ENCODE measurements around the gene GPR179. TPM values are rescaled to one million over a fixed set of nuclear protein-coding genes. Genes with fewer than 3 reads are reported as not detected.

Gene GPR179
- total RNA-seq, 1 experiment from 2014 or later, result 0.09 TPM

DNA sequence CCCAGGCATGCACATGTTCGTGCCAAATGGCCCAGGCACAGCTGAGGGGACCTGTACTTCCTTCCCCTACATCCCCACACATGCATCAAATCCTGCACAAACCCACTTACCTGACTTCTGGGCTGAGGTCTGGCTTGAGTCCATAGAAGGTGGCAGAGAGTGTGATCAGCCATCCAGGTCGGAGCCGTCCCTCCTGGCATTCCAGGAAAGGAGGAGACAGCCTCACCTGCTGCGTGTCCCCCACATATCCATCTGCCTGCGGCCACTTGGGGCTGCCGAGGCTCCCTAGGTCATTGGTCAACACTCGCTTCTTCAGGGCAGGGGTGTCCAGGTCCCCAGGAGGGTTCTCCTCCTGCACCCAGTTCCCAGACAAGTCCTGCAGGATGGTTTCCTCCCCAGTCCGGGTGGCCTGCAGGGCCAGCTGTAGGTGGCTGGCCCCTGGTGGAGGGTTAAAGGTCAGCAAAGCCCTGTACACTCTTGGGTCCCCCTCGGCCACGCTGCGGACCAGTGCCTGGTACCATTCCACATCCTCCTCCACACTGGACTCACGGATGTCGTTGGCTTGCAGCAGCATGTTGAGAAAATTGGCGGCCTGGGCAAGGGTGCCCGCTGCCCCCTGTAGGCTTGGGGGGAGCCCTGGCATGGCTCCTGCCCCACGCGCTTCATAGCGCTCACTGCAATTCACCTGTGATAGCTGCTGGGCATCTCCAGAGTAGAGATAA is 709 bp downstream of the GPR179 start:
- Mint-ChIP-seq H3K36me3 (no peaks in the 10 kb centered on the region), H3K4me1 (peaks cover 16% of the 10 kb centered on the region), H3K27ac (no peak overlapping the region), H3K4me3 (no peak overlapping the region), H3K27me3 (ENCODE audit: low read depth) (no peaks in the 10 kb centered on the region), H3K9me3 (no peaks in the 10 kb centered on the region)
- DNase-seq (ENCODE audit: low spot score), result no peak
- CTCF ChIA-PET, result interaction anchor here (1.9 to 10.5 kb wide), 4 partner anchors 8 to 72 kb away, joined by 6 to 221 read pairs (median 16); partner anchors contain the start of gene SOCS7
- POLR2A ChIA-PET, result no interaction called here
- TF ChIP-seq ZNF317 (CRISPR knock-in tag; IDR thresholded peaks at IDR 0.05; ENCODE audit: borderline replicate concordance, low read depth) (no peak), GRHL2 (CRISPR knock-in tag; IDR thresholded peaks at IDR 0.05; ENCODE audit: insufficient replicate concordance, severe bottlenecking) (no peak), SMAD4 (CRISPR knock-in tag; IDR thresholded peaks at IDR 0.05) (no peak), MXD4 (CRISPR knock-in tag; IDR thresholded peaks at IDR 0.05; ENCODE audit: borderline replicate concordance) (no peak)
- TF ChIP-seq, protein P1, sequence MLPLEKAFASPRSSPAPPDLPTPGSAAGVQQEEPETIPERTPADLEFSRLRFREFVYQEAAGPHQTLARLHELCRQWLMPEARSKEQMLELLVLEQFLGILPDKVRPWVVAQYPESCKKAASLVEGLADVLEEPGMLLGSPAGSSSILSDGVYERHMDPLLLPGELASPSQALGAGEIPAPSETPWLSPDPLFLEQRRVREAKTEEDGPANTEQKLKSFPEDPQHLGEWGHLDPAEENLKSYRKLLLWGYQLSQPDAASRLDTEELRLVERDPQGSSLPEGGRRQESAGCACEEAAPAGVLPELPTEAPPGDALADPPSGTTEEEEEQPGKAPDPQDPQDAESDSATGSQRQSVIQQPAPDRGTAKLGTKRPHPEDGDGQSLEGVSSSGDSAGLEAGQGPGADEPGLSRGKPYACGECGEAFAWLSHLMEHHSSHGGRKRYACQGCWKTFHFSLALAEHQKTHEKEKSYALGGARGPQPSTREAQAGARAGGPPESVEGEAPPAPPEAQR (CRISPR knock-in tag; IDR thresholded peaks at IDR 0.05), result no peak
- TF ChIP-seq, protein P2, sequence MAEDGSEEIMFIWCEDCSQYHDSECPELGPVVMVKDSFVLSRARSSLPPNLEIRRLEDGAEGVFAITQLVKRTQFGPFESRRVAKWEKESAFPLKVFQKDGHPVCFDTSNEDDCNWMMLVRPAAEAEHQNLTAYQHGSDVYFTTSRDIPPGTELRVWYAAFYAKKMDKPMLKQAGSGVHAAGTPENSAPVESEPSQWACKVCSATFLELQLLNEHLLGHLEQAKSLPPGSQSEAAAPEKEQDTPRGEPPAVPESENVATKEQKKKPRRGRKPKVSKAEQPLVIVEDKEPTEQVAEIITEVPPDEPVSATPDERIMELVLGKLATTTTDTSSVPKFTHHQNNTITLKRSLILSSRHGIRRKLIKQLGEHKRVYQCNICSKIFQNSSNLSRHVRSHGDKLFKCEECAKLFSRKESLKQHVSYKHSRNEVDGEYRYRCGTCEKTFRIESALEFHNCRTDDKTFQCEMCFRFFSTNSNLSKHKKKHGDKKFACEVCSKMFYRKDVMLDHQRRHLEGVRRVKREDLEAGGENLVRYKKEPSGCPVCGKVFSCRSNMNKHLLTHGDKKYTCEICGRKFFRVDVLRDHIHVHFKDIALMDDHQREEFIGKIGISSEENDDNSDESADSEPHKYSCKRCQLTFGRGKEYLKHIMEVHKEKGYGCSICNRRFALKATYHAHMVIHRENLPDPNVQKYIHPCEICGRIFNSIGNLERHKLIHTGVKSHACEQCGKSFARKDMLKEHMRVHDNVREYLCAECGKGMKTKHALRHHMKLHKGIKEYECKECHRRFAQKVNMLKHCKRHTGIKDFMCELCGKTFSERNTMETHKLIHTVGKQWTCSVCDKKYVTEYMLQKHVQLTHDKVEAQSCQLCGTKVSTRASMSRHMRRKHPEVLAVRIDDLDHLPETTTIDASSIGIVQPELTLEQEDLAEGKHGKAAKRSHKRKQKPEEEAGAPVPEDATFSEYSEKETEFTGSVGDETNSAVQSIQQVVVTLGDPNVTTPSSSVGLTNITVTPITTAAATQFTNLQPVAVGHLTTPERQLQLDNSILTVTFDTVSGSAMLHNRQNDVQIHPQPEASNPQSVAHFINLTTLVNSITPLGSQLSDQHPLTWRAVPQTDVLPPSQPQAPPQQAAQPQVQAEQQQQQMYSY (CRISPR knock-in tag; IDR thresholded peaks at IDR 0.05), result no peak
- TF ChIP-seq, protein P3, sequence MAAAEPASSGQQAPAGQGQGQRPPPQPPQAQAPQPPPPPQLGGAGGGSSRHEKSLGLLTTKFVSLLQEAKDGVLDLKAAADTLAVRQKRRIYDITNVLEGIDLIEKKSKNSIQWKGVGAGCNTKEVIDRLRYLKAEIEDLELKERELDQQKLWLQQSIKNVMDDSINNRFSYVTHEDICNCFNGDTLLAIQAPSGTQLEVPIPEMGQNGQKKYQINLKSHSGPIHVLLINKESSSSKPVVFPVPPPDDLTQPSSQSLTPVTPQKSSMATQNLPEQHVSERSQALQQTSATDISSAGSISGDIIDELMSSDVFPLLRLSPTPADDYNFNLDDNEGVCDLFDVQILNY (CRISPR knock-in tag; IDR thresholded peaks at IDR 0.05), result no peak
- no peak for ATAC-seq

DNA sequence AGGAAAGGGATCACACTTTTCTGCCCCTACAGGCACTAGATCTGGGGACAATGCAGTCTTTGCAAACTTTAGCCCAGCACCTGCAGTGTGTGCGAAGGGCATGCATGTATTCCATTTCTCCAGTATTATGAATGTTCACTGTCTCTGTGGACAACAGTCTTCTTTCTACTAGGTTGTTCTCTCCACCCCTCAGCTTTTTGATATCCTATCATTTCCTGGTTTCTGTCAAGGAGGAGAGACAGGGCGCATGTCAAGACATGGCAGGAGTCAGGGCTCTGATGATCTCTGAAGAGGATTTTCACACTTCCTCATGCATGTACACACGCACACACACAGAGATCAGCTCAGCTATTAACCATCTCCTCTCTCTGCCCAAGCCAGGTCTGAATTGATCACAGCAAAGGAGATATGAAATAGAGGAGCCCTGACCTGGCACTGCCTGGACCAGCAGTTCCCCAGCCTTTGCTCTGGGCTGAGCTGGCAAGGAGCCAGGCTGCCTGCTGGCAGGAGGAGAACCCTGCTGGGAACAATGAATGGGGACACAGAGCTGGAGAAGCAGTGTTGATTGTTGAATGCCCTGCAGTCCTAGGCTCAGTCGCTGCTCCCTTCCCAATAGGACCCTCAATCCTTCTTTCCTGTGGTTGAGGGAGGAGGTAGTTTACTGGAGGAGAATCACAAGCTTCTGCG is 2.6 kb downstream of the GPR179 start:
- H3K27me3 Mint-ChIP-seq (ENCODE audit: low read depth), result no peaks in the 10 kb centered on the region; the same call in 1 of the 2 replicates
- peak; percentile 85 for ATAC-seq
- peak; percentile 29; the same call in 1 of the 2 replicates for TF ChIP-seq FOXK1 (CRISPR knock-in tag; IDR thresholded peaks at IDR 0.05)
- peak; percentile 71; the same call in 1 of the 2 replicates for TF ChIP-seq ZNF423 (CRISPR knock-in tag; IDR thresholded peaks at IDR 0.05)
- TF ChIP-seq RELA (CRISPR knock-in tag; IDR thresholded peaks at IDR 0.05; ENCODE audit: borderline replicate concordance), result no peak
- H3K36me3 Mint-ChIP-seq, result no peaks in the 10 kb centered on the region
- H3K4me1 Mint-ChIP-seq, result peaks cover 16% of the 10 kb centered on the region
- H3K4me3 Mint-ChIP-seq, result no peak overlapping the region
- ChIA-PET POLR2A (no interaction called here), CTCF (interaction anchor here (0.5 to 10.5 kb wide), 11 partner anchors 10 to 264 kb away, joined by 3 to 221 read pairs (median 4); partner anchors contain the start of gene SOCS7)
- H3K27ac Mint-ChIP-seq, result no peak overlapping the region
- H3K9me3 Mint-ChIP-seq, result no peaks in the 10 kb centered on the region
- peak; percentile 40 for DNase-seq (ENCODE audit: low spot score)

DNA sequence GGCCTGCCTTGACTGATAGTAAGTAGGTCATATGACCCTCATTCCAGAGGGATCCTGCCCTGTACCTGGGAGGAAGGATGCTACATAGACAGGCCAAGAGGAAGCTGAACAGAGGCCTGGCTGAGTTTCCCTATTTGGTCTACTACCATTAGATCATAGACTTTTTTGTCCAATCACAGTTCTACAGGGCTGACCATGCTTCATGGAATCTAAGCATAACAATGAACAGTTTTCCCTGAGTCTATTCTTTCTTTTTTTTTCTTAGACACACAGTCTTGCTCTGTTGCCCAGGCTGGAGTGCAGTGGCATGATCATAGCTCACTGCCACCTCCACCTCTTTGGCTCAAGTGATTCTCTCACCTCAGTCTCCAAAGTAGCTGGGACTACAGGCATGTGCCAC is 3.9 kb downstream of the GPR179 start:
- H3K4me1 Mint-ChIP-seq, result peaks cover 16% of the 10 kb centered on the region
- H3K27me3 Mint-ChIP-seq (ENCODE audit: low read depth), result no peaks in the 10 kb centered on the region; the same call in 1 of the 2 replicates
- ATAC-seq, result no peak
- no peak for DNase-seq (ENCODE audit: low spot score)
- no peak overlapping the region for H3K4me3 Mint-ChIP-seq
- CTCF ChIA-PET, result interaction anchor here (0.8 to 3.1 kb wide), 4 partner anchors 9 to 22 kb away, joined by 3 to 23 read pairs (median 12); no protein-coding TSS in a partner anchor
- POLR2A ChIA-PET, result no interaction called here
- no peaks in the 10 kb centered on the region for H3K36me3 Mint-ChIP-seq
- H3K9me3 Mint-ChIP-seq, result no peaks in the 10 kb centered on the region
- no peak overlapping the region for H3K27ac Mint-ChIP-seq
- TF ChIP-seq KAT7 (CRISPR knock-in tag; IDR thresholded peaks at IDR 0.05; ENCODE audit: borderline replicate concordance) (no peak), JUN (CRISPR knock-in tag; IDR thresholded peaks at IDR 0.05) (no peak), SMAD3 (CRISPR knock-in tag; IDR thresholded peaks at IDR 0.05; ENCODE audit: borderline replicate concordance) (no peak), GABPB1 (CRISPR knock-in tag; IDR thresholded peaks at IDR 0.05) (no peak), NFYB (CRISPR knock-in tag; conservative IDR thresholded peaks at IDR 0.05; ENCODE audit: low read depth) (no peak), TEAD4 (CRISPR knock-in tag; IDR thresholded peaks at IDR 0.05) (no peak), ZNF396 (CRISPR knock-in tag; IDR thresholded peaks at IDR 0.05; ENCODE audit: borderline replicate concordance) (no peak), ETV6 (CRISPR knock-in tag; IDR thresholded peaks at IDR 0.05) (no peak)
- TF ChIP-seq, protein P4, sequence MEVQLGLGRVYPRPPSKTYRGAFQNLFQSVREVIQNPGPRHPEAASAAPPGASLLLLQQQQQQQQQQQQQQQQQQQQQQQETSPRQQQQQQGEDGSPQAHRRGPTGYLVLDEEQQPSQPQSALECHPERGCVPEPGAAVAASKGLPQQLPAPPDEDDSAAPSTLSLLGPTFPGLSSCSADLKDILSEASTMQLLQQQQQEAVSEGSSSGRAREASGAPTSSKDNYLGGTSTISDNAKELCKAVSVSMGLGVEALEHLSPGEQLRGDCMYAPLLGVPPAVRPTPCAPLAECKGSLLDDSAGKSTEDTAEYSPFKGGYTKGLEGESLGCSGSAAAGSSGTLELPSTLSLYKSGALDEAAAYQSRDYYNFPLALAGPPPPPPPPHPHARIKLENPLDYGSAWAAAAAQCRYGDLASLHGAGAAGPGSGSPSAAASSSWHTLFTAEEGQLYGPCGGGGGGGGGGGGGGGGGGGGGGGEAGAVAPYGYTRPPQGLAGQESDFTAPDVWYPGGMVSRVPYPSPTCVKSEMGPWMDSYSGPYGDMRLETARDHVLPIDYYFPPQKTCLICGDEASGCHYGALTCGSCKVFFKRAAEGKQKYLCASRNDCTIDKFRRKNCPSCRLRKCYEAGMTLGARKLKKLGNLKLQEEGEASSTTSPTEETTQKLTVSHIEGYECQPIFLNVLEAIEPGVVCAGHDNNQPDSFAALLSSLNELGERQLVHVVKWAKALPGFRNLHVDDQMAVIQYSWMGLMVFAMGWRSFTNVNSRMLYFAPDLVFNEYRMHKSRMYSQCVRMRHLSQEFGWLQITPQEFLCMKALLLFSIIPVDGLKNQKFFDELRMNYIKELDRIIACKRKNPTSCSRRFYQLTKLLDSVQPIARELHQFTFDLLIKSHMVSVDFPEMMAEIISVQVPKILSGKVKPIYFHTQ (CRISPR knock-in tag; IDR thresholded peaks at IDR 0.05), result no peak
- TF ChIP-seq, protein P5, sequence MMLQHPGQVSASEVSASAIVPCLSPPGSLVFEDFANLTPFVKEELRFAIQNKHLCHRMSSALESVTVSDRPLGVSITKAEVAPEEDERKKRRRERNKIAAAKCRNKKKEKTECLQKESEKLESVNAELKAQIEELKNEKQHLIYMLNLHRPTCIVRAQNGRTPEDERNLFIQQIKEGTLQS (CRISPR knock-in tag; conservative IDR thresholded peaks at IDR 0.05), result no peak
- TF ChIP-seq, protein P6, sequence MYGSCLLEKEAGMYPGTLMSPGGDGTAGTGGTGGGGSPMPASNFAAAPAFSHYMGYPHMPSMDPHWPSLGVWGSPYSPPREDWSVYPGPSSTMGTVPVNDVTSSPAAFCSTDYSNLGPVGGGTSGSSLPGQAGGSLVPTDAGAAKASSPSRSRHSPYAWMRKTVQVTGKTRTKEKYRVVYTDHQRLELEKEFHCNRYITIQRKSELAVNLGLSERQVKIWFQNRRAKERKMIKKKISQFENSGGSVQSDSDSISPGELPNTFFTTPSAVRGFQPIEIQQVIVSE (CRISPR knock-in tag; IDR thresholded peaks at IDR 0.05; ENCODE audit: borderline replicate concordance), result no peak
